Measurements from ENCODE around the gene GATAD2A. TPM values are rescaled to one million over a fixed set of nuclear protein-coding genes. Genes with fewer than 3 reads are reported as not detected.

Gene GATAD2A
- total RNA-seq, 1 donor from 2014 or later: 7.7 TPM

DNA sequence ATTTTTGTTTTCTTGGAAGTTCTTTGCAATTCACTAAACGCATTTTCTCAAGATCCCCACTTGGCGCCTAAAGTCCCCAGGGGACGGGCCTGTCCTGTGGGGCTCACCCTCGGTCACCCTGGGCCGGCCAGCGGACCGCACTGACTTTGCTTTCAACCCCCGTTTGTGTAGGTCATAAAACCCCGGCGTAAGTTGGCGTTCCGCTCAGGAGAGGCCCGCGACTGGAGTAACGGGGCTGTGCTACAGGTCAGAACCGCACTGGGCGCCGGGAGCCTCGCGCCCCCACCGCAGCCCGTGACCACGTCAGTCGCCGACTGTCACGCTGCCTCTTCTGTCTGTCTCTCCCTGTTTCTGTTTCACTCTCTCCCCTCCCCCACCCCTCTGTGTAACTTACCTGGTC, 96.3 kb downstream of the GATAD2A start:
- FAIRE-seq: no peak

DNA sequence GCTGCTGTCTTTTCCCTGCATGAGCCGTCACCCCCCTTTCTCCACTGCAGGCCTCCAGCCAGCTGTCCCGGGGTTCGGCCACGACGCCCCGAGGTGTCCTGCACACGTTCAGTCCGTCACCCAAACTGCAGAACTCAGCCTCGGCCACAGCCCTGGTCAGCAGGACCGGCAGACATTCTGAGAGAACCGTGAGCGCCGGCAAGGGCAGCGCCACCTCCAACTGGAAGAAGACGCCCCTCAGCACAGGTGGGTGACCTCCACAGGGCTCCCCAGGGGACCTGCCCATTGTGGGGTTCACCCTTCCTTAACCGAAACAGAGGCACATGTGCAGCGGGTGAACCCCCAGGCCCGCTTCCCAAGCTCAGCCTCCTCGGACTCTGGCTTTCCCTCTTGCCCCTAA, 96.8 kb downstream of the GATAD2A start:
- DNase-seq (ENCODE audit: low spot score in 2 of 2): no peak
- no peak for FAIRE-seq

More for the DNA sequence above, 96.3 kb downstream of the GATAD2A start:
- no peak for DNase-seq (ENCODE audit: low spot score in 2 of 2)

DNA sequence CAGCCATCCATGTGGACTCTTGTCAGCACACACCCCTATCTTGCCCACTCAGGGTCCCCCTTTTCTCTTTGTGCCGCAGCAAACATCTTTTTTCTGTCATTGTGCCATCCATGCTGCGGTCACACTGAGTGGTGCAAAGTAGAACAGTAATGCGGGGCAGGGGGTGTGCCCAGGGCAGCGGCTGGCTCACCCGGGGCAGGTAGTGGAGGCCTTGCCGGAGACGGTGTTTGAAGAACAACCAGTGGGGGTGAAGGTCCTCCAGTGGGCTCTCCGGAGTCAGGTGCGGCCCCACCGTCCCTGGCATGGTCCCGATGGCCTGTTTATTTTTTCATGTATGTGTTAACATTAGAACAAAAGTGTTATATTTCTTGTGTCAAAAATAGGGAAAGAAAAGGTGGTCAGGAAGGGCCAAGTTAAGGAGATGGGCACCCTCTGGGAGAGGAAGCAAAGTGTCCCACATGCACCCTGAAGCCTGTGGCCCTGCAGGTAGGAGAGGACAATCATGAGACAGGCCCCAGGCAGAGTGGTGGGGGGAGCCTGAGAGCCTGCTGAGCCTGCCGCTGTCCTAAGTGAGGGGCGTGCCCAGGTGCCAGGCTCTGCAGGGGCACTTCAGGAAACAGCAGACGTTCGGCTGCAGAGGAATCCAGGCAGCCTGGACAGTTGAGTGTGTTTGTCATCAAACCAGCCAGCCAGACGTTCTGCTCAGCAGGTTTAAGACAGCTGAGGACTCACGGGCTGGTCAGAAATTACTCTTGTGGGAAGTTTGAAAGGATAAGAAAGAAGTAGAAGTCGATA, 97.5 kb downstream of the GATAD2A start:
- no peak for DNase-seq (ENCODE audit: low spot score in 2 of 2)
- no peak for FAIRE-seq

DNA sequence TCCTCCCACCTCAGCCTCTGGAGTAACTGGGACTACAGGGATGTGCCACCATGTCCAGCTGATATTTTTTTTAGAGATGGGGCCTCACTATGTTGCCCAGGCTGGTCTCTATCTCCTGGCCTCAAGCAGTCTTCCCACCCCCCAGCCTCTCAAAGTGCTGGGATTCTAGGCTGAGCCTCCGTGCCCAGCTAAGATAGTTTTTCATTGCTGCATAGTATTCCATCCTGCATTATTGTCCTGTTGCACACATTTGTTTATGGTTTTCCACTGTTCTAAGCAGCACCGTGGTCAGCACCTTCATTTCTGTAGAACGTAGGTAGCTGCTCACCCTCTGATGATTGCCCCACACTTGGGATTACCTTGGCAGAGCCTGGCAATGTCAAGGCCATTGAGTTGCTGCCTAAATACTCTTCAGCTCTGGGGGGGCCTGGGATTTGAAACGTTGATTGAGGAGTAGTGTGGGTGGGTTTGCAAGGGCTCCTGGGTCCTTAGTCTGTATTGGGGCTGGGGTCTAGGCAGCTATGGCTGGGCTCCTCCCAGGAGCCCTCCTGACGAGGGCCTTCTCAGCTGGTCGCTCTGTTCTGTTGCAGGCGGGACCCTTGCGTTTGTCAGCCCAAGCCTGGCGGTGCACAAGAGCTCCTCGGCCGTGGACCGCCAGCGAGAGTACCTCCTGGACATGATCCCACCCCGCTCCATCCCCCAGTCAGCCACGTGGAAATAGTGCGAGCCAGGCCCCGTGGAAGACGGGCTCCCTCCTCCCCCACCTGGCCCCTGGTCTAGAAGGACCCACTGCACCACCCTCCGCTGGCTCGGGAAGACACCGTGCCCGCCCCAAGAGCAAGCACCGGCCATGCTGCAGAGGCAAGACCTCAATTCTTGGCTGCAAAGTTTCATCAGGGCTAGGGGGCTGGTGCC, 99.5 kb downstream of the GATAD2A start:
- FAIRE-seq: no peak
- no peak for DNase-seq (ENCODE audit: low spot score in 2 of 2)

DNA sequence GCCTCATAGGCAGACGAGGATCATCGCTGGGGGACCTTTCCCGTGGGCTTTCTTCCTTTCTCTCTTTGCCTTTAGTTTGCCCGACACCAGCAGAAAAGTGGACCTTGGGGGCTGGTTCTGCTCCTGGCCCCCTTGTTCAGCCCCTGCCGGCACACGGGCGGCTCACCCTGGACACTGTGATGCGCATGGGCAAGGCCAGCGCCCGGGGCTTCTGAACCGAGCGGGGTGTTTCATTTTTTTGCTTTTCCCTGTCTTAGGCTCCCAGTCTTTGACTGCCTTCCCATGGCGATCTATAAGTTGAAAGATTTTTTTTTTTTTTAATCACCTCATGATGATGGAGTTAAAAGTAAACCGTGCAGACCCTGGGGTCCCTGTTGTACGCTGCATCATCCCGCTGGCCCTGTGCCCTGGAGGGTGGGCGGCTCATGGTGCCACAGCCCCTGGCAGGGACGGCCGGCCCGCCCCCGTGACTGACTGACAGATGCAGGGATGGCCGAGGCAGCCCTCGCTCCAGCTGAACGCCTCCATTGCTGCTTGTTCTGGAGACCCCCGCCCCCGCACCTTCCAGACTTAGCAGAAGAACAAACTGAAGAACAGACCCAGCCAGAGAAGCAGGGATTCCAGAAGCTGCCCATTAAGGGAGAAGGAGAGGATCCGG, 100.3 kb downstream of the GATAD2A start:
- FAIRE-seq (no peak), DNase-seq (ENCODE audit: low spot score in 2 of 2) (no peak)

DNA sequence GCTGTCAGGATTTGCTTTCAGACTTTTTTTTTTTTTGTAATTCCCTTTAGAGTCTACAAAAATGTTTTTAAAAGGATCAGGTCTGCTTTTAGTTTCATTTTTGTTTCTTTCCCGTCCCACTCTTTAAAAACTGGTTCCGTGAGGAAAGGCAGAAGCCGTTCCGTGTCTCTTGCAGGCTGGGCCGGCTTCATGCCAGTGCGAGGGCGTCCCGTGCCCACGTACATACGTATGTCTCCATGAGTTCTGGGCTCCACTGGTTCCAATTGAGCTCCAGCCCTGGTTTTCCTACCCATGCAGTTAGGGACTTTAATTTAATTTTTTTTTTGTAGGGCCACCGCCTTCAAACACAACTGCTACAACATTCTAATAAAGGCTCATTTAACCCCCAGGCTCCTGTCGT, 101.1 kb downstream of the GATAD2A start:
- DNase-seq (ENCODE audit: low spot score in 2 of 2): no peak
- no peak for FAIRE-seq

DNA sequence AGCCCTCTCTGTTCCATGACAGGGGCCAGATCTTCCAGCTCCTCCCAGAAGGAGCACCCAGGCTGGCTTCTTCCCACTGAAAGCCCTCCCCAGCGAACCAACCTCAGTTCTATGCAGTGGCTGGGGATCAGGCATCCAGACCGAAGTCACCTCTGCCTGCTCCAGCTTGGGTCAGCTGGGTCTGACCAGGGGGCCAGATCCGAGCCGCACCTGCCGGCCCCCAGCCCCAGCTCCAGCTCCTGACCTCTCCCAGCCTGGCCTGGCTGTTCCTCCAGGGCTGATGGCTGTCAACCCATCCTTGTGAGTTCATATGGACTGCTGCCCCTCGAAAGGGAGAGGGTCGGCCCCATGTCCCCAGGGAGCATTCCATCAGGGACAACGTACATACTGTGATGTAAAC, 101.9 kb downstream of the GATAD2A start:
- DNase-seq (ENCODE audit: low spot score in 2 of 2) (no peak), FAIRE-seq (no peak)

DNA sequence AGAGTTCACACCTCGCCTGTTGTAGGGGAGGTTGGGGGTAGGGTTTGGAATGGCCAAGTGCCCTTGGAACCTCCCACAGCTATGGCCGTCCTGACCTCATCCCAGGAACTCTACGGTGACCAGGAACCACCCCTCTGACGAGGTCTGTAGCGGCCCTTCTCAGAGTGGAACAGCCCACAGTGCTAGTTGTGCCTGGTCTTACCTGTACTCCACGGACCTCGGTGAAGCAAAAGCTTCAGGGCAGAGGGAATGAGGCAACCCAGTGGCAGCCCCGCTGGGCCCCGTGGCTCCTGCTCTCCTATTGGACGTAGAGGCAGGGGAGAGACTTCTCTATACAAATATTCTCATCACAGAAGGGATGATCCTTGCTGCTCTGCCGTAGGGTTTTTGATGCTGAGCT, 102.7 kb downstream of the GATAD2A start:
- DNase-seq (ENCODE audit: low spot score in 2 of 2): no peak

DNA sequence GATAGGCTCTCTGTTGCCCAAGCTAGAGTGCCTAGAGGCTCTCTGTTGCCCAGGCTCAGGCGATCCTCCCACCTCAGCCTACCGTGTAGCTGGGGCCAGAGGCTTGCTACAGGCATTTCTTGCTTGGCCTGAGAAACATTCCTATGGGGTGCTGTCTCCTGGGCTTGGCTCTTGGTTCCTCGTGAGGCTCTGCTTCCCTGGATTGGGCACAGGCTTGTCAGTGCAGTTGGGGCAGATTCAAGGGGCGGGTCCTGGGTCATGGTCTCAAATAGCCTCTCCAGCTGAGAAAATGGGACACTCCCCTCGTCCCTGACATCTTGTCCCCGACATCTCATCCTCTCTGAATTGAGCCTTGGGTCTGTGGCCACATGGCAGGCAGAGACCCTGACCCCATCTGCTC, 105.0 kb downstream of the GATAD2A start:
- no peak for FAIRE-seq

More for the DNA sequence above, 102.7 kb downstream of the GATAD2A start:
- no peak for FAIRE-seq

DNA sequence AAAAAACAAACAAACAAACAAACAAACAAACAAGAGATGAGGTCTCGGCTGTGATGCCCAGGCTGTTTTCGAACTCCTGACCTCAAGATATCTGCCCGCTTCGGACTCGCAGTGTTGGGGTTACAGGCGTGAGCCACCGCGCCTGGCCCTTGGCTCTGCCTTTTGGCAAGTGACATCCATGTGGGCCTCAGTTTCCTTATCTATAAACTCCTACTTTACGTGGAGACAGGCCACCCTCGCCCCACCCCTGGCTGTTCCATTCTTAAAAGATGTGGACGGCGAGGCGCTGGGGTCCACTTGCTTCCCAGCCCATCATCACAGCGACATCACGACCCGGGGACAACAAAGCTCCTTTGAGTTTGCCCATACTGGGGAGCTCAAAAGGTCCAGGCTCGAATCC, 108.2 kb downstream of the GATAD2A start:
- no peak for DNase-seq (ENCODE audit: low spot score in 2 of 2)
- no peak for FAIRE-seq

More for the DNA sequence above, 105.0 kb downstream of the GATAD2A start:
- no peak for DNase-seq (ENCODE audit: low spot score in 2 of 2)

DNA sequence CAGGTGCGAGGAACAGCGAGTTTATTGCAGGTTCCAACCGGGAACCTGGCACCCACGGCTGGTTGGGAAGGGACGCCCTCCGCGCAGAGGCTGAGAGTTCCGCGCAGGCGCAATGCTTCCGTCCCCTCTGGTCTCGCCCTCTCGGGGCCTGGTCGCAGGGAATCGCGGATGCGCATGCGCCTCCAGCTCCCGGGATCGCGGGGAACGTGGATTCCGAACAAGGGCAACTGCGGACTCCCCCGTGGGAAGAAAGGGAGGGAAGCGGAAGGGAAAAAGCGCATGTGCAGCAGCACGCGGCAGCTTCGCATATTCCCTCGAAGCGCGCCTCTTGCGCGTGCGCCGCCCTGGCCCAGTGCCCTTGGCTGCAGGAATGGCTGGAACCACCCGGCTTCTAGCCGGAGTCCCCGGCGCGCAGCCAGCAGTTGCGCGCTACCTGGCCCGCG, 108.8 kb downstream of the GATAD2A start:
- FAIRE-seq (no peak), DNase-seq (ENCODE audit: low spot score in 2 of 2) (no peak)

DNA sequence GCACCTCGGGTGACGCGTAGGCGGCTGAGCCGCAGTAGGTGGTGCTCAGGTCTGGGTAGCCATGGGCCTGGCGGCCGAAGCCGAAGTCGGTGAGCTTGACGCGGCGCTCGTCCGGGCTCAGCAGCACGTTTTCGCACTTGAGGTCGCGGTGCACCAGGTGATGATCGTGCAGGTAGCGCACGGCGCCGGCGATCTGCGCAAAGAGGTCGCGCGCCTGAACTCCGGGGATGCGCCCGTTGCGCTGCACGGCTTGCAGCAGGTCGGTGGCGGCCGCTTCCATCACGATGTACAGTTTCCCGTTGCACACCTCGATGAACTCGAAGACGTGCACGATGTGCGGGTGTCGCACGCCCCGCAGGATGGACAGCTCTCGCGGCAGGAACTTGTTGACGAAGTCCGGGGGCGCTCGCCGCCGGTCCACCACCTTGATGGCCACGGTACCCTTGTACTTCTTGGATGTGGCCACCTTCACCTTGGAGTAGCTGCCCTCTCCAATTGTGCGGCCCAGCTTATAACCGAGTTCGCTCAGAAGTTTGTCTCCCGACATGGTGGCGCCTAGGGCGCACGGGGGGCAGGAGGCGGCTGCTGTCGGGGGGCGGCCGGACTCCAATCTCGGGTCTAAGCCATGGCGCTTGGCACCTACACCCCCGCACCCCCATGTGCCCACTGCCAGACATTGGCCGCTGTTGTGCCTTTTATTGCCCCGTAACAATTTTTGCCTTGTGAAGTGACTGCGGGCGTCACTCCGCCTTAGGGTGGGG, 109.6 kb downstream of the GATAD2A start, which contains the start of gene TSSK6:
TSSK6 (minus strand) TSS at position 668 of the 761 bp plus-strand sequence; CDS start at position 547, 121 bp downstream.
- no peak for FAIRE-seq
- DNase-seq (ENCODE audit: low spot score in 2 of 2): no peak

DNA sequence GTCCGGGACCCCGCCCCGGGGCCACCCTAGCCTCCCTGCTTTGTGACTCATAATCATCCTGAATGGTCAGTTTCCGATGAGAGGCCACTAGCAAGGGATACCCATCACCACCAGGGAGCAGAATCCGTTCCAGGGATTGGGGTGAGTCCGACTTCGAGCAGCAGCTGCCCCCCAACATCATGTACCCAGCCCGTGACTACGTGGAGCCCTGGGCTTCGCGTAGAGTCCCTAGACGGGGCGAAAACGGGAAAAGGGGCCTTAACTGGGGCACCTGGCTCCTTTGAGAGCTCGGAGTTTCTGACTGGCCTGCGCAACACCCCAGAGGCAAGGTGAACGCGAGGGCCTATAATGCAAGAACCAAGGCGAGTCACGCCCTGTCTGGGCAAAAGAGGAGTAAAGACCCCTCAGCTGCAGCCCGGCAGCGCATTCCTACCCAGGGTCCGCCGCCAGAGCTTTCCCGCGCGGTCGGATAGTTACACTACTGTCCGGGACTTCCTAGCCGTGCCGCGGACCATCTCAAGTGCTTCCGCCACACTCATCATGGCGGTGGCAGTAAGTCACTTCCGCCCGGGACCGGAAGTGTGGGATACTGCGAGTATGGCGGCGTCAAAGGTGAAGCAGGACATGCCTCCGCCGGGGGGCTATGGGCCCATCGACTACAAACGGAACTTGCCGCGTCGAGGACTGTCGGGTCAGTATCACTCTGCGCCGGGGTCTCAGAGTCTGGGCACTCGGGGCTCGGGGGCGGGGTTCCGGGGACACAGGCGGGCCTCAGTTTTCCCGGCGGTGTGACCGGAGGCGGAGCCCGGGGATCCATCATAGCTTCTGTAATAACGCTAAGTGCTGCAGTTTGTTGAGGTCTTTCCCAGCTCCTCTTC, 110.4 kb downstream of the GATAD2A start, which contains the start of gene NDUFA13:
NDUFA13 (plus strand) TSS at position 584 of the 878 bp plus-strand sequence; CDS start at position 598, 14 bp downstream.
- peak; percentile 92 to 93 for DNase-seq (ENCODE audit: low spot score in 2 of 2)
- no peak for FAIRE-seq

DNA sequence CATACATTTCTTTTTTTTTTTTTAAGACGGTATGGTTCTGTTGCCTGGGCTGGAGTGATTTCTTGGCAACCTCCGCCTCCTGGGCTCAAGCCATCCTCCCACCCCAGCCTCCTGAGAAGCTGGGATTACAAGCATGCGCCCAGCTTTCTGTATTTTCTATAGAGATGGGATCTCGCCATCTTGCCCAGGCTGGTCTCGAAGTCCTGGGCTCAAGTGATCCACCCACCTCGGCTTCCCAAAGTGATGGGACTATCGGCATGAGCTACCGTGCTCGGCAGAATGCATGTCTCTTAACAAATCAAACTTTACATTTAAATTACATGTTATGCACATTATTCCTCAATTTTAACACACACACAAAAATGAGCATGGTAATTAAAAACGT, 111.8 kb downstream of the GATAD2A start:
- DNase-seq (ENCODE audit: low spot score in 2 of 2): no peak
- FAIRE-seq: no peak

DNA sequence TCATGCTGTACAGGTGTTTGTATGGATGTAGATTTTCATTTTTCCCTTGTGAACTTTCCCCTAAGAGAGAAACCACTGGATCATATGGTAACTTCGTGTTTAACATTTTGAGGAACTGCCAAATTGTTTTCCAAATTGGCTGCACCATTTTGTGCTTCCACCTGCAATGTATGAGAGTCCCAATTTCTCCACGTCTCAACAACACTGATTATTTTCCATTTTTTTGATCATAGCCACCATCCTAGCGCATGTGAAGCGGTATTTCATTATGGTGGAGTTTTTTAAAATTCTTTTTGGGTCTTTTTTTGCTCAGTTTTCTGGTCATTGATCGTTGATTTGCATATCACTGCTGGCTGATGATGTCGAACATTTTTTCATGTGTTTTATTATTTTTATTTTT, 115.5 kb downstream of the GATAD2A start:
- no peak for FAIRE-seq
- DNase-seq (ENCODE audit: low spot score in 2 of 2): no peak

DNA sequence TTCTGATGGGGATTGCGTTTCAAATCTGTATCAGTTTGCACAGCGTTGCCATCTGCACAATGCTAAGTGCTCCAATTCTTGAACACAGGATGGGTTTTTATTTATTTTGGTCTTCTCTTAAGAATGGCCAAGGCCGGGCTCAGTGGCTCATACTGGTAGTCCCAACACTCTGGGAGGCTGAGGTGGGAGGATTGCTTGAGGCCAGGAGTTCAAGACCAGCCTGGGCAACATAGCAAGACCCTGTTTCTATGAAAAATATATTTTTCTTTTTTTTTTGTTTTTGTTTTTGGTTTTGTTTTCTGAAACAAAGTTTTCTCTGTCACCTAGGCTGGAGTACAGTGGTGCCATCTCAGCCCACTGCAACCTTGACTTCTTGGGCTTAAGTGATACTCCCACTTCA, 117.7 kb downstream of the GATAD2A start:
- DNase-seq (ENCODE audit: low spot score in 2 of 2): no peak
- FAIRE-seq: no peak

DNA sequence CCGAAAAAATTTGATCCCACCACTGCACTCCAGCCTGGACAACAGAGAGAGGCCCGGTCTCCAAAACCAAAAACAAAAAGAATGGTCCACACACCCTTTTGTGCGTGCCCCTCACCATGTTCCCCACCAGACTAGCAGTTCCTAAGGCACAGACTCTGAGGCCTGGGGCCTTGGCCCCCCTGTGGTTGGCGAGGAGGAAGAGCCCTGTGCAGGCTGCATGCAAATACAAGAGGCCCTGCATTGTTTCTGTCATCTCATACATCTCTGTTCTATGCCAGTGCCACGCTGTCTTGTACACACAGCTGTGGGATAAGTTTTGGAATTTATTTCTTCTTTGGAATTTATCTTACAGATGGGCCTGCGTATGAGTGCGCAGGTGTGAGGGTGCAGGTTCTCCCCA, 118.6 kb downstream of the GATAD2A start:
- FAIRE-seq (no peak), DNase-seq (ENCODE audit: low spot score in 2 of 2) (no peak)

DNA sequence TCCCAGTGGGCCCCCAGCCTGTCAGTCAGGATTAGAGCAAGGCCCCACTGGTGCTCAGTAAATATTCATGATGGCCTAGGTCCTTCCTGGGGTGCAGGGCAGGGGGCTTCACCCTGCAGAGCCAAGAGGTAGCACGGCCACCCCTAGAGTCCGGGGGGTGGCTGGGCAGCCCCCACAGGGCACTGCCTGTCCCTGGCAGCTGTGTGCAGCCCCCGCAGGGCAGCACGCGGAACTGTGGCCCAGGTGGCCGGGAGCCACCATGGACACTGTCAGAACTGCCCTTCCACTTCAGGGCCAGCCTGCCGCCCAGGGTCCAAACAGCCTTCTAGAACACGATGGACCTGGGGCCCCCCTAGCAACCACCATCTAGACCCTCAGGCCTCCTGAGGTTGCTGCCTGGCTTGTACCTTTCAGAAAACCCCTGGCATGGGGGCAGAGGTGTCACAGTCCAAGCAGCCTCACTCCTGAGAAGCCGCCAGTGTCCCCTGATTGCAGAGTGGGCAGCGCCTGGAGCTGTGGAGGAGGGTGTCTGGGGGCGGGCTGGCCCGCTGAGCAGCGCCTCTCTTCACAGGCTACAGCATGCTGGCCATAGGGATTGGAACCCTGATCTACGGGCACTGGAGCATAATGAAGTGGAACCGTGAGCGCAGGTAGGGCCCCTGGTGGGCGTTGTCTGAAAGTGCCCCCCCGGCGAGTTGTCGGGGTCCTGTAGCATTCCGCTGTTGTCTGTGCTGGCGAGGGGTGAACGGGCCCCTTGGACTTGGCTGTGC, 120.3 kb downstream of the GATAD2A start:
- DNase-seq (ENCODE audit: low spot score in 2 of 2) (no peak), FAIRE-seq (no peak)

Measured in frontal cortex (tissue), 4 donors.